HG03571 (cell line): Measurements from ENCODE around the gene ZCCHC8.
"Not testable (repeated sequence)": the region's sequence is repeated elsewhere in the genome, so short reads cannot be mapped to it uniquely, and the experiment has no call there.

Experiments
- ATAC-seq: cut with Tn5 transposase; IDR thresholded peaks from one replicate; pipeline ENCODE4 v1.9.1; 2021; ENCODE audit not compliant: unreplicated experiment

The ZCCHC8 gene

GRCh38 chr12:122513028-122513427, 12.3 kb upstream of the ZCCHC8 start:
- ATAC-seq: not testable (repeated sequence)

GRCh38 chr12:122508163-122508562, 7.4 kb upstream of the ZCCHC8 start:
- no peak for ATAC-seq

GRCh38 chr12:122506393-122506938, 5.7 kb upstream of the ZCCHC8 start:
- ATAC-seq: no peak

GRCh38 chr12:122505419-122506051, 4.8 kb upstream of the ZCCHC8 start:
- ATAC-seq: no peak

- no peak for ATAC-seq
Observed at GRCh38 chr12:122503783-122504590, 3.3 kb upstream of the ZCCHC8 start.

GRCh38 chr12:122503147-122503751, 2.5 kb upstream of the ZCCHC8 start:
- ATAC-seq: no peak

GRCh38 chr12:122501489-122501989, 807 bp upstream of the ZCCHC8 start:
- ATAC-seq: no peak

- ATAC-seq: peak; percentile 16
Observed at GRCh38 chr12:122499991-122500684, 594 bp downstream of the ZCCHC8 start.

- ATAC-seq: no peak
Observed at GRCh38 chr12:122495258-122495657, 5.5 kb downstream of the ZCCHC8 start.

GRCh38 chr12:122493222-122493621, 7.5 kb downstream of the ZCCHC8 start:
- not testable (repeated sequence) for ATAC-seq

GRCh38 chr12:122491991-122492390, 8.7 kb downstream of the ZCCHC8 start:
- no peak for ATAC-seq

- ATAC-seq: no peak
Observed at GRCh38 chr12:122489038-122489437, 11.7 kb downstream of the ZCCHC8 start.

- not testable (repeated sequence) for ATAC-seq
Observed at GRCh38 chr12:122487807-122488206, 12.9 kb downstream of the ZCCHC8 start.

GRCh38 chr12:122486805-122487426, 13.8 kb downstream of the ZCCHC8 start:
- ATAC-seq: no peak

- not testable (repeated sequence) for ATAC-seq
Observed at GRCh38 chr12:122486360-122486759, 14.4 kb downstream of the ZCCHC8 start.

GRCh38 chr12:122484385-122484784, 16.3 kb downstream of the ZCCHC8 start:
- ATAC-seq: not testable (repeated sequence)

- no peak for ATAC-seq
Observed at GRCh38 chr12:122483969-122484368, 16.8 kb downstream of the ZCCHC8 start.

GRCh38 chr12:122481861-122482260, 18.9 kb downstream of the ZCCHC8 start:
- ATAC-seq: no peak

GRCh38 chr12:122480753-122481152, 20.0 kb downstream of the ZCCHC8 start:
- ATAC-seq: no peak

GRCh38 chr12:122474324-122474716, 26.4 kb downstream of the ZCCHC8 start:
- no peak for ATAC-seq
